BE2C (cell line): ENCODE results near the gene HOXA2.

ENCODE experiments used
- DNase-seq: peaks from one replicate; pipeline ENCODE4 v3.0.0-alpha.2; 2020
- H3K27me3 ChIP-seq: fragments of 250-450 bp; sonication (Bioruptor Pico); 2 replicates; pipeline ENCODE4 v1.5.1; 2020; ENCODE audit warnings: mild to moderate bottlenecking
- H3K36me3 ChIP-seq: fragments of 250-450 bp; sonication (Bioruptor Pico); 2 replicates; pipeline ENCODE4 v1.5.1; 2020; ENCODE audit warnings: mild to moderate bottlenecking
- H3K4me1 ChIP-seq: fragments of 250-450 bp; sonication (Bioruptor Pico); 2 replicates; pipeline ENCODE4 v1.5.1; 2020
- H3K4me3 ChIP-seq: 2 replicates; pipeline ENCODE4 v1.5.1; 2011; ENCODE audit warnings: low read depth, low read length
- H3K9me3 ChIP-seq: fragments of 250-450 bp; sonication (Bioruptor Pico); 2 replicates; pipeline ENCODE4 v1.5.1; 2020
- CTCF ChIP-seq: IDR thresholded peaks from 2 replicates; pipeline ENCODE4 v1.5.1; 2012; ENCODE audit warnings: mild to moderate bottlenecking, low read depth, low read length

The HOXA2 gene

GRCh38 chr7:27091941-27092818 lies 10.3 kb downstream of the HOXA2 start:
- Histone ChIP-seq H3K4me3 (no peak overlapping the region), H3K9me3 (no peaks in the 10 kb centered on the region), H3K4me1 (no peaks in the 10 kb centered on the region), H3K27me3 (peaks cover 99% of the 10 kb centered on the region), H3K36me3 (no peaks in the 10 kb centered on the region)
- DNase-seq: no peak
- no peak for TF ChIP-seq CTCF

GRCh38 chr7:27091105-27091504 lies 11.4 kb downstream of the HOXA2 start:
- no peak for DNase-seq
- Histone ChIP-seq H3K36me3 (no peaks in the 10 kb centered on the region), H3K4me3 (no peak overlapping the region), H3K9me3 (no peaks in the 10 kb centered on the region), H3K27me3 (peaks cover 97% of the 10 kb centered on the region), H3K4me1 (no peaks in the 10 kb centered on the region)
- TF ChIP-seq CTCF: no peak

GRCh38 chr7:27088002-27088922 lies 14.2 kb downstream of the HOXA2 start:
- no peaks in the 10 kb centered on the region for H3K4me1 ChIP-seq
- no peak for DNase-seq
- no peak for TF ChIP-seq CTCF
- peaks cover 78% of the 10 kb centered on the region for H3K27me3 ChIP-seq
- H3K4me3 ChIP-seq: no peak overlapping the region
- H3K9me3 ChIP-seq: no peaks in the 10 kb centered on the region
- H3K36me3 ChIP-seq: no peaks in the 10 kb centered on the region

- Histone ChIP-seq H3K36me3 (no peaks in the 10 kb centered on the region), H3K4me1 (no peaks in the 10 kb centered on the region), H3K27me3 (peaks cover 32% of the 10 kb centered on the region), H3K9me3 (no peaks in the 10 kb centered on the region), H3K4me3 (no peak overlapping the region)
- TF ChIP-seq CTCF: no peak
- no peak for DNase-seq
Observed at GRCh38 chr7:27083646-27084045, 18.8 kb downstream of the HOXA2 start.

GRCh38 chr7:27082171-27082570 lies 20.3 kb downstream of the HOXA2 start:
- H3K36me3 ChIP-seq: no peaks in the 10 kb centered on the region
- no peak overlapping the region for H3K4me3 ChIP-seq
- no peaks in the 10 kb centered on the region for H3K4me1 ChIP-seq
- H3K27me3 ChIP-seq: peaks cover 17% of the 10 kb centered on the region
- no peaks in the 10 kb centered on the region for H3K9me3 ChIP-seq
- DNase-seq: no peak
- TF ChIP-seq CTCF: no peak
